ENCODE results near the gene PLK1.
"Not testable (repeated sequence)": the region's sequence is repeated elsewhere in the genome, so short reads cannot be mapped to it uniquely, and the experiment has no call there.

Gene PLK1

DNA sequence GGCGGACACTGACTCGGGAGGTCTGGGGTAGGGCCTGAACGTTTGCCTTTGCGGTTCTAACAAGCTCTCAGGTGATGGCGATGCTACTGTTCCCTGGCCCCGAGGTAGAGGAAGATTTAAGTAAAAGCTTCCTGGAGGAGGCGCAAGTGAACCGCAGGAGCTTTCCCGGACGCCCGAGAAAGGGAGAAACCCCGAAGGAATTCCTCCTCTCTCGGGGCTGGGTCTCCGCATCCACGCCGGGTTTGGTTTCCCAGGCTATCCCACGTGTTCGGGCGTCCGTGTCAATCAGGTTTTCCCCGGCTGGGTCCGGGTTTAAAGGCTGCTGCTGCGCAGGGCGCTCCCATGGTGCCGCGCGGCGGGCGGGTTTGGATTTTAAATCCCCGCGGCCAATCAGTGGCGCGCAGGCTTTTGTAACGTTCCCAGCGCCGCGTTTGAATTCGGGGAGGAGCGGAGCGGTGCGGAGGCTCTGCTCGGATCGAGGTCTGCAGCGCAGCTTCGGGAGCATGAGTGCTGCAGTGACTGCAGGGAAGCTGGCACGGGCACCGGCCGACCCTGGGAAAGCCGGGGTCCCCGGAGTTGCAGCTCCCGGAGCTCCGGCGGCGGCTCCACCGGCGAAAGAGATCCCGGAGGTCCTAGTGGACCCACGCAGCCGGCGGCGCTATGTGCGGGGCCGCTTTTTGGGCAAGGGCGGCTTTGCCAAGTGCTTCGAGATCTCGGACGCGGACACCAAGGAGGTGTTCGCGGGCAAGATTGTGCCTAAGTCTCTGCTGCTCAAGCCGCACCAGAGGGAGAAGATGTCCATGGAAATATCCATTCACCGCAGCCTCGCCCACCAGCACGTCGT is at the start of gene PLK1:
PLK1 (plus strand) TSS at position 460 of the 844 bp plus-strand sequence; CDS start at position 504, 44 bp downstream.
- DNase-seq: peak; percentile 91

DNA sequence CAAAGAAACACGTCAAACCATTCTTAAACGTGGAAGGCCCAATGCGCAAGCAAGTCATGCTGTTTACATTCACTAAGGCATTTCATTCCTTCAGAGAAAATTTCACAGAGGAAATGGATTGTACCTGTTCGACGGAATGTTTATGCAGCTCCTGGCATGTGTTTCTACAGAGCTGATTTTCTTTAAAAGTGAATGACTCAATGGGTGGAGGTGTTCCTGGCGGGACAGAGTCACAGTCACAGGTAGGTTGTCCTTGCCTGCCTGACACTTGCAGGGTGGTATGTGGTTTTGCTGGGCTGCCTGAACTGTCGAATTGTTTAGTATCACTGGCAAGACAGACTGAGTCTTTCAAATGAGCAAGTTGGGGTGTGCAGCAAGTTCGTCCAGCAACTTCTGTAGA is 49.2 kb upstream of the PLK1 start:
- no peak for DNase-seq

DNA sequence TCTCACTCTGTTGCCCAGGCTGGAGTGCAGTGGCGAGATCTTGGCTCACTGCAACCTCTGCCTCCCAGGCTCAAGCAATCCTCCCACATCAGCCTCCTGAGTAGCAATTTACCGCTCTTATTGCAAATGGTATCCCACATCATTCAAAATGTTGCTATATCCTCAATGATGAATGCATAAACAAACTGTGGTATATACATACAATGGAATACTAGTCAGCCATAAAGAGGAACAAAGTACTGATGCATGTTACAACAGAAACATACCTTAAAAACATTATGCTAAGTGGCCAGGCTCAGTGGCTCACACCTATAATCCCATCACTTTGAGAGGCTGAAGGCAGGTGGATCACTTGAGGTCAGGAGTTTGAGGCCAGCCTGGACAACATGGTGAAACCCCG is 46.8 kb upstream of the PLK1 start:
- DNase-seq: not testable (repeated sequence)

- no peak for DNase-seq
These were observed 44.1 kb upstream of the PLK1 start for GRCh38 chr16:23634461-23635036.

- DNase-seq: no peak
These were observed 42.7 kb upstream of the PLK1 start for GRCh38 chr16:23635958-23636357.

- peak; percentile 27 for DNase-seq
These were observed 38.1 kb upstream of the PLK1 start for GRCh38 chr16:23640615-23640930.

- DNase-seq: peak; percentile 93
These were observed 37.5 kb upstream of the PLK1 start, which contains the start of the genes DCTN5 and PALB2 for GRCh38 chr16:23640931-23641765. TSS of gene DCTN5 (plus strand) at chr16:23641466. CDS start at chr16:23641543, 77 bp downstream. TSS of gene PALB2 (minus strand) at chr16:23641310. CDS start at chr16:23641157, 153 bp downstream.

DNA sequence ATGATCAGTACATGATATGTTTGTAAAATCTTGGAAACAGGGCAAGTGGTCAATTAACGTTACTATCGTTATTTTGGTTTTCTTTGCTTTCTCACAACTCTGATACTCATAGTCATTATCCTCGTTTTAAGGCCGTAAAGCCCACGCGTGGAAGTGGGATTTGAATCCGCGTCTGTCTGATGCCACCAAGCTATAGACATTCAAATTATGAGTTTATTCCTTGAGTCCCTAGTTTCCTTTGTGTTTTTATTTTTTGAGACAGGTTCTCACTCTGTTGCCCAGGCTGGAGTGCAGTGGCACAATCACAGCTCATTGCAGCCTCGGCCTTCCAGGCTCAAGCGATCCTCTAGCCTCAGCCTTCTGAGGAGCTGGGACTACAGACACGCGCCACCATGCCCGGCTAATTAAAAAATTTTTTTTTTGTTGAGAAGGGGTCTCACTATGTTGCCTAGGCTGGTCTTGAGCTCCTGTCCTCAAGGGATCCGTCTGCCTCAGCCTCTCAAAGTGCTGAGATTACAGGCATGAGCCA is 36.4 kb upstream of the PLK1 start:
- no peak for DNase-seq

DNA sequence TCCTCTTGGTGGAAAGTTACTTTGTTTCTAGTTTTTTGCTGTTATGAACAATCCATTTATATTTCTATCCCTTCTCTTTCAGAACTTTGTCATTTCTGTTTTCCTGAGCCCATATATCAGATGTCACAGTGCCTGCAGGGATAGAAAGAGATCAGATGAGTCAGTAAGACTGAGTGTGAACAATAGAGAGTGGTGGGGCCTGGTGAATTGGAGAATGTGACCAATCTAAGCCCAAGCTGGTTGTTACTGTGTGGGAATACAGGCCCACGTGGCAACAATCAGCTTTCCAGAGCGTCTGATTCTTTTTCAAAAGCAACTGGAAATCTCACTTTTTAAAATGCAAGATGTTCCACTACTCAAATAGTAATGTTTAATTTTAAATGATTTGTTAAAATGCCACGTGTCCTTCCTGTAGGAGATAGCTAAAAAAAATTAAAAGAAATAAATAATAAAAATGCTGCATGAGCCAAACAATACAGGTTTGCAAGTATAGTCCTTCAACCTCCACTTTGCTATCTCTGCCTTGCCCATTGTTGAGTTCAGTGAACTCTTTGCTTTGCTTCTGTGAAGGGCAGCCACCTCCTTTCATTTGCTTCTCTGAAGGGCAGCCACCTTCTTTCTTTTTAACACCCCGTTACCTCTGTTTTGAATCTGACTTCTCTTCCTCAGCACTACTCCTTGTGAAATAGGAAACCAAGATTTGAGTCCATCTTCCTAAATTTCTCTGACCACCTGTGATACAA is 27.8 kb upstream of the PLK1 start:
- DNase-seq: peak; percentile 13

DNA sequence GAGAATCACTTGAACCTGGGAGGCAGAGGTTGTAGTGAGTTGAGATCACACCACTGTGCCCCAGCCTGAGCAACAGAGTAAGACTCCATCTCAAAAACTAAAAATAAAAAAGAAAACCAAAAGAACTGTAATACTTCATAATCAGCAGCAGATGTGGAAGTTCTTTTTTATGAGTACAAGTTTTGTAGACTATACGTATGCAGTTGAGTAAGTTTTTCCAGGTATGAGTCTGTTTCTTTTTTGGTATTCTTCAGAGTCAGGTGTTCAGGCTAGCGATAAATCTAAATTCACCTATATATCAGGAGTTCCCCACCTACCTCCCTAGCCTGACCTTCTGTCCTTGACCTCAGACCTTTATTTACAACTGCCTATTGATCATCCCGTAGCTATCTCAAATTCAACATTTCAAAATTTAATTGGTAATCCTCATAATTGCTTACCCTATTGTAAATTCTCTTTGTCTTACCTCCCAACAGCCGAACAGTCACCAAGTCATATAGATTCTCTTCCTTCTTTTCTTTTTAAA is 26.7 kb upstream of the PLK1 start:
- DNase-seq: no peak

- no peak for DNase-seq
These were observed 14.8 kb upstream of the PLK1 start for GRCh38 chr16:23663918-23664317.

- no peak for DNase-seq
These were observed 11.9 kb upstream of the PLK1 start for GRCh38 chr16:23666571-23667354.

GRCh38 chr16:23667355-23667659 is 11.4 kb upstream of the PLK1 start:
- DNase-seq: no peak

DNA sequence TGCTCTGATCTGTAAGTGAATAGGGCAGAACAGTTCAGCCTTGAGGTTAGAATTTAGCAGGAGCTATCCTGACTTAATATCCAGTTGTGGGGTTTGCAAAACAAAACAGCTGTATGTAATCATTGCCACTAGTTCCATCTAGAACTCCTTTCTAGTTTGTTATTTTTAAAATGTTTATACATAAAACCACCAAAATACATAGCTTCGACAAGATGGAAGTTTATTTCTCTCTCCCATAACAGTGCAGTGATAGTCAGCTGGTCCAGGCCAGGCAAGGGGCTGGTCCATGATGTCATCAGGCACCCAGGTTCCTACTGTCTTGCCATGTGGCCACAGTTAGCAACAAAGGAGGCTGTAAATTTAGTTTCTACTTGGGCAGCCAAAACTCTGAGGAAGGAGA is 10.5 kb upstream of the PLK1 start:
- no peak for DNase-seq

DNA sequence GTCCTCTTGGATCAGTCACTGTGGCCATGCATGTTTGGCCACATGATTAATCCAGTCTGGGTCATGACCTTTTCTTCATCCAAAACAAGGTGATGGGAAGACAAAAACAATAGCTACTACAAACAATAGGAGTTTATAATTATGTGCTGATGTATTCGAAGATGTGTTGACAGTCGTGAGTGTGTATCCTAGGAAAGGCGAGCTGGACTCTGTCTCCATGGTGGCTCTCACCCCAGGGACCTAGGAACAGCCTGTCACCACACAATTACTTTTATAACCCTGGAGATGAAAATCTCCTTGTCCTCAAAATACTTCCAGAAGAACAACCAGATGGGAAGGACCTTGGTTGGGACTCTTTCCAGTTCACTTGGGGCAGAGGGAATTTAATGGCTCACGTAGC is 9.8 kb upstream of the PLK1 start:
- no peak for DNase-seq

GRCh38 chr16:23670137-23670776 is 8.4 kb upstream of the PLK1 start:
- DNase-seq: peak; percentile 71

- DNase-seq: no peak
These were observed 4.6 kb upstream of the PLK1 start for GRCh38 chr16:23673971-23674614.

DNA sequence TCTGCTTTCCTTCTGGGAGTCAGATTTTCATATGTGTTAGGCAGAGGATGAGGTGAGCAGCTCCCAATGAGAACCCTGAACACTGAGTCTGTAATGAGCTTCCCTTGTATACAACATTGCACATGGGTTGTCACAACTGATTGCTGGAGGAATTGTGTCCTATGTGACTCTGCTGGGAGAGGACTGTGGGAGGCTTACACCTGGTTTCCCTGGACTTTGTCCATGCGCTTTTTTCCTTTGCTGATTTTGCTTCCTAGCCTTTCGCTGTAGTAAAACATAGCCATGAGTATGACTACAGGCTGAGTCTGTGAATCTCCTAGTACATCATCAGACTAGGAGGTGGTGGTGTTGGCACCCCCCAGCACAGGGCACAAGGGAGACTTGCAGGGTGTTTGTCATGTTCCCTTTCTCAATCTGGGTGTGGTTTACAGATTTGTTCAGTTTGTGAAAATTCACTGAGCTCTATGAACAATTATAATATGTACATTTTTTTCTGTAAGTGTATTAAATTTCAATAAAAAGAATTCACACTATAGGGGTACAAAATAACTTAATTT is 1.7 kb upstream of the PLK1 start:
- DNase-seq: no peak

DNA sequence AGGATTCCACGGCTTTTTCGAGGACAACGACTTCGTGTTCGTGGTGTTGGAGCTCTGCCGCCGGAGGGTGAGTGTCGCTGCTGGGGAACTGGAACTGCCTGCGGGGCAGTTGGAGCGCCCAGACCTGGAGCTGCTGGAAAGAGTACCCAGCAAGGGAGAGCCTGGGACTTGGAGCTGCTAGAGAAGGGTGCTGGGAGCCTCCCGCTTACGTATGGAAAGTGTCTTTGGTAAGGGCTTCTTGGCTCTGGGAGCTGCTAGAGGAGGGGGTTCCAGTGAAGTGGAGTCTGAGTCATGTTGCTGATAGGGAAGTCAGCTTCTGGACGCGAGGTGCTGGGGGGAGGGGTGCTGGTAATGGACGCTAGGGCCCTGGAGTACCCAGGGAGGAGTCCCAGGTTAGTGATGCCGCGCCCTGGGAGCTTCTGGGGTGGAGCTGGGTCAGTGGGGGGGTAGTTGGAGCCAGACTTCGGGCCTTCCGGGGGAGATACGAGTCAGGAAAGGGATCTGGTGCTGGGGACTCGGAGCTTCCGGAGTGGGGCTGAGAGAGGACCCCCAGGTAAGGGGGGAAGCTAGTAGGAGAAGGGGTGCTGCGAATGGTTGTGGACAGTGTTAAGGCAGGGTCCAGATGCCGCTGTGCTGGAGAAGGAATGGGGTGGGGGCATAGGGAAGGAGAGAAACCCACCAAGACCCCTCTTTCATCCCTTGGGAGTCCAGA is 741 bp downstream of the PLK1 start:
- peak; percentile 59 for DNase-seq

- DNase-seq: no peak
These were observed 1.3 kb downstream of the PLK1 start for GRCh38 chr16:23679986-23680336.
